Natural killer cell (primary cell): Measurements from ENCODE around the gene LRRC38. TPM values are rescaled to one million over a fixed set of nuclear protein-coding genes. Genes with fewer than 3 reads are reported as not detected.

Experiments
- ATAC-seq, 3 donors: fragments of 150-1000 bp in 2 of 3; fragments of 200-7000 bp in 1 of 3; cut with Tn5 transposase; 1 replicate in 1 of 3; 2 replicates in 2 of 3; pipeline ENCODE4 v1.10.0; 2021; ENCODE audit warnings: mild to moderate bottlenecking in 2 of 3, moderate library complexity in 2 of 3
- DNase-seq, 2 donors: peaks; one replicate each; pipeline versions ENCODE4 v3.0.0 to v3.0.0-alpha.2; 2013 to 2021; ENCODE audit warnings: mixed read lengths in 1 of 2
- H3K27ac ChIP-seq: one replicate; pipeline ENCODE4 v1.5.1; 2013; ENCODE audit warnings: mild to moderate bottlenecking, low read length
- H3K27me3 ChIP-seq: one replicate; pipeline ENCODE4 v1.6.1; 2013; ENCODE audit warnings: low read length; ENCODE audit not compliant: control insufficient read depth, insufficient read depth
- H3K36me3 ChIP-seq: one replicate; pipeline ENCODE4 v1.6.1; 2013; ENCODE audit warnings: low read length; ENCODE audit not compliant: control insufficient read depth, insufficient read depth
- H3K4me1 ChIP-seq: one replicate; pipeline ENCODE4 v1.6.1; 2013; ENCODE audit warnings: low read length; ENCODE audit not compliant: control insufficient read depth, insufficient read depth
- H3K4me3 ChIP-seq: one replicate; pipeline ENCODE4 v1.5.1; 2013; ENCODE audit warnings: low read length
- H3K9me3 ChIP-seq: one replicate; pipeline ENCODE4 v1.6.1; 2013; ENCODE audit warnings: low read length; ENCODE audit not compliant: control insufficient read depth, insufficient read depth
- H3K27ac Mint-ChIP-seq, 2 donors: one replicate each; pipeline ENCODE4 v1.8.0; 2022; ENCODE audit warnings: mild to moderate bottlenecking in 2 of 2, mixed read lengths in 2 of 2, moderate library complexity in 1 of 2
- H3K27me3 Mint-ChIP-seq, 2 donors: one replicate each; pipeline ENCODE4 v1.8.0; 2022; ENCODE audit warnings: low read depth in 2 of 2, mixed read lengths in 2 of 2
- H3K36me3 Mint-ChIP-seq: one replicate; pipeline ENCODE4 v1.8.0; 2022; ENCODE audit warnings: mixed read lengths
- H3K4me1 Mint-ChIP-seq, 2 donors: one replicate each; pipeline ENCODE4 v1.8.0; 2022; ENCODE audit warnings: mixed read lengths in 2 of 2
- H3K4me3 Mint-ChIP-seq: one replicate; pipeline ENCODE4 v1.8.0; 2022; ENCODE audit warnings: mild to moderate bottlenecking, moderate library complexity, mixed read lengths
- H3K9me3 Mint-ChIP-seq, 2 donors: one replicate each; pipeline ENCODE4 v1.8.0; 2022; ENCODE audit warnings: mixed read lengths in 2 of 2
- WGBS: methylation state at CpG from one replicate; pipeline ENCODE4 v1.1.7; 2013; ENCODE audit warnings: missing lambda C conversion rate; ENCODE audit not compliant: insufficient coverage; 5-methylcytosine and 5-hydroxymethylcytosine counted together
- intact Hi-C: fragments of 100-400 bp; cut with micrococcal nuclease; formaldehyde crosslinking; loops from one replicate; pipeline ENCODE4 v1.14.2; 2022
- total RNA-seq, 4 donors: library from RNA; stranded (reverse); fragments of 120-200 nt in 1 of 4; gene quantifications; one replicate each; pipeline versions ENCODE4 v1.2.3 to v1.2.4, GENCODE V29; 2013 to 2022
- TF ChIP-seq, protein P1 (sequence below): fragments of 200-600 bp; IDR thresholded peaks from one replicate; pipeline ENCODE4 v1.8.0; 2022; ENCODE audit warnings: antibody characterized with exemption

LRRC38 gene
- total RNA-seq, 3 donors from 2014 or later (not counting 1 experiment from before 2014, with no cell fraction given), result not detected

- H3K27me3 Mint-ChIP-seq, result no peaks in the 10 kb centered on the region
- DNase-seq (no peak), ATAC-seq (no peak)
- Histone ChIP-seq H3K27me3 (no peaks in the 10 kb centered on the region), H3K9me3 (no peaks in the 10 kb centered on the region), H3K4me3 (no peak overlapping the region), H3K27ac (no peak overlapping the region), H3K4me1 (no peaks in the 10 kb centered on the region), H3K36me3 (no peaks in the 10 kb centered on the region)
- H3K9me3 Mint-ChIP-seq, result no peaks in the 10 kb centered on the region
- no peak overlapping the region for H3K4me3 Mint-ChIP-seq
- 82% methylated on average over 1 of the region's 1 CpG for WGBS
- H3K27ac Mint-ChIP-seq, result no peak overlapping the region
- TF ChIP-seq, protein P1, sequence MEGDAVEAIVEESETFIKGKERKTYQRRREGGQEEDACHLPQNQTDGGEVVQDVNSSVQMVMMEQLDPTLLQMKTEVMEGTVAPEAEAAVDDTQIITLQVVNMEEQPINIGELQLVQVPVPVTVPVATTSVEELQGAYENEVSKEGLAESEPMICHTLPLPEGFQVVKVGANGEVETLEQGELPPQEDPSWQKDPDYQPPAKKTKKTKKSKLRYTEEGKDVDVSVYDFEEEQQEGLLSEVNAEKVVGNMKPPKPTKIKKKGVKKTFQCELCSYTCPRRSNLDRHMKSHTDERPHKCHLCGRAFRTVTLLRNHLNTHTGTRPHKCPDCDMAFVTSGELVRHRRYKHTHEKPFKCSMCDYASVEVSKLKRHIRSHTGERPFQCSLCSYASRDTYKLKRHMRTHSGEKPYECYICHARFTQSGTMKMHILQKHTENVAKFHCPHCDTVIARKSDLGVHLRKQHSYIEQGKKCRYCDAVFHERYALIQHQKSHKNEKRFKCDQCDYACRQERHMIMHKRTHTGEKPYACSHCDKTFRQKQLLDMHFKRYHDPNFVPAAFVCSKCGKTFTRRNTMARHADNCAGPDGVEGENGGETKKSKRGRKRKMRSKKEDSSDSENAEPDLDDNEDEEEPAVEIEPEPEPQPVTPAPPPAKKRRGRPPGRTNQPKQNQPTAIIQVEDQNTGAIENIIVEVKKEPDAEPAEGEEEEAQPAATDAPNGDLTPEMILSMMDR, result no peak
- intact Hi-C loops, result no loop called here
- H3K36me3 Mint-ChIP-seq, result no peaks in the 10 kb centered on the region
- H3K4me1 Mint-ChIP-seq, result no peaks in the 10 kb centered on the region
Measured at GRCh38 chr1:13465515-13465914, 48.3 kb downstream of the LRRC38 start.

DNA sequence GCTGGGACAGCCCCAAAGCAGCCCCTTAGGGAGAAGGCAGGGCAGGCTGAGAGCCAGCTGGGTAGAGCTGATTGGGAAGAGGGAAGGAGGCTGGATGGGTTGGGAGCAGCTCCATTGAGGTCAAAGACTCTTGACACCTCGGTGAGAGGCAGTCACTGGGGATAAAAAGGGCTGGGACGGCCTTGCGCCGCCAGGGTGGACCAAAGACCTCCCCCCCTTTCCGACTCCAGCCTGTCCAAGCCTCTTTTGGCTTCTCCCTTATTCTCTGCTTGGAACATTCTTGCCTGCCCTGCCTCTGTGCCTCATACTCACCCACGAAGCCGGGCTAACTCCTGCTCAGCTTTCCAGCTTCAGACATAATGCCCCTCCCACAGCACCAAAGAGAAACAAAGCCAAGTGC lies 51.1 kb downstream of the LRRC38 start:
- Histone ChIP-seq H3K27ac (no peak overlapping the region), H3K4me1 (no peaks in the 10 kb centered on the region), H3K36me3 (no peaks in the 10 kb centered on the region), H3K27me3 (no peaks in the 10 kb centered on the region), H3K4me3 (no peak overlapping the region), H3K9me3 (no peaks in the 10 kb centered on the region)
- no peaks in the 10 kb centered on the region for H3K4me1 Mint-ChIP-seq
- no peaks in the 10 kb centered on the region for H3K27me3 Mint-ChIP-seq
- no peak overlapping the region for H3K27ac Mint-ChIP-seq
- TF ChIP-seq, protein P1, result no peak
- no peaks in the 10 kb centered on the region for H3K36me3 Mint-ChIP-seq
- H3K9me3 Mint-ChIP-seq, result no peaks in the 10 kb centered on the region
- no peak overlapping the region for H3K4me3 Mint-ChIP-seq
- DNase-seq, result no peak
- 85% methylated on average over 7 of the region's 7 CpGs for WGBS
- no peak for ATAC-seq
- intact Hi-C loops, result no loop called here

DNA sequence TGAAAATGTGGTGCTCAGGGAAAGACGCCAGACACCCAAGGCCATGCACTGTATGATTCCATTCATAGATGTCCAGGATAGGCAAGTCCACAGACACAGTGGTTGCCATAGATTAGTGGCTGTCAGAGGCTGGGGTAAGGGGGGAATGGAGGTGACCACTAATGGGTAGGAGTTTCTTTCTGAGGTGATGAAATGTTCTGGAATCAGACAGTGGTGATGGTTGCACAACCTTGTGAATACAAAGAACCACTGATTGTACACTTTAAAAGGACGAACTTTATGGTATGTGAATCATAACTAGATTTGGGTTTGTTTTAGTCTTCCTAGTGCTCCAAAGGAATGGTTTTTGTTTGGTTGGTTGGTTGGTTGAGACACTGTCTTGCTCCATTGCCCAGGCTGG lies 51.8 kb downstream of the LRRC38 start:
- DNase-seq (no peak), ATAC-seq (no peak)
- H3K36me3 ChIP-seq, result no peaks in the 10 kb centered on the region
- no peaks in the 10 kb centered on the region for H3K27me3 ChIP-seq
- H3K9me3 Mint-ChIP-seq, result no peaks in the 10 kb centered on the region
- WGBS, result 90% methylated on average over 2 of the region's 2 CpGs
- H3K4me1 Mint-ChIP-seq, result no peaks in the 10 kb centered on the region
- H3K4me1 ChIP-seq, result no peaks in the 10 kb centered on the region
- intact Hi-C loops, result no loop called here
- H3K4me3 Mint-ChIP-seq, result no peak overlapping the region
- no peak overlapping the region for H3K27ac ChIP-seq
- H3K27ac Mint-ChIP-seq, result no peak overlapping the region
- no peaks in the 10 kb centered on the region for H3K36me3 Mint-ChIP-seq
- H3K4me3 ChIP-seq, result no peak overlapping the region
- no peaks in the 10 kb centered on the region for H3K9me3 ChIP-seq
- no peaks in the 10 kb centered on the region for H3K27me3 Mint-ChIP-seq
- TF ChIP-seq, protein P1, result no peak

DNA sequence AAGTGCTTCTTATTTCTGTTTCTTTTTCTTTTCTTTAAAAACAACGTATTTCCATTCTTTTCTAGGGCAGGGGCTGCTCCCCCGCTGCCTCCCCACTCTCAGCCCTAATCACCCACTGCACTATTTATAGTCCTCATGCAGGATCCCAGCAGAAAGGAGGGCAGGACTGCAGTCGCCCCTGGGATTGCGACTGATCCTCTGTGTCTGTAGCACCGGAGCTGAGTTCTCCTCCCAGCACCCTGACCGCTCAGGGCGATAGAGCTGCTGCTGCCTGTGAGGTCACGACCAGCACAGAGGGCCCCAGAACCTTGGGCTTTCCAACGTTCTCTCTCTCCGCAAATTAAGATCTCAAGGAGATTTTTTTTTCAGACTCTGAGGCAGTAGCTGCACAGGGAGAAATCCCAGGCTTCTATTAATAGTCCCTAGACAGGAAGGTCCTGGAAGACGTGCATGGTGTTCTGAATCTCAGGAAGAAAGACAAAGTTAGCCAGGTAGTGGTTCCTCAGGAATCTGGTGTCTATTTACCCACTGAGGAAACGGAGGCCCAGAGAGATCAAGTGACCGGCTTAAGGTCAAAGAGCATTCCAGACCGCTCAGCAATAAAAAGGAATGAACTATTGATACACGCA lies 56.8 kb downstream of the LRRC38 start:
- H3K36me3 ChIP-seq, result no peaks in the 10 kb centered on the region
- TF ChIP-seq, protein P1, result no peak
- intact Hi-C loops, result no loop called here
- Mint-ChIP-seq H3K4me1 (no peaks in the 10 kb centered on the region), H3K27ac (no peak overlapping the region), H3K27me3 (no peaks in the 10 kb centered on the region), H3K36me3 (no peaks in the 10 kb centered on the region), H3K4me3 (no peak overlapping the region), H3K9me3 (no peaks in the 10 kb centered on the region)
- ATAC-seq (no peak), DNase-seq (no peak)
- H3K27me3 ChIP-seq, result no peaks in the 10 kb centered on the region
- no peaks in the 10 kb centered on the region for H3K9me3 ChIP-seq
- 73% methylated on average over 15 of the region's 15 CpGs for WGBS
- H3K27ac ChIP-seq, result no peak overlapping the region
- H3K4me3 ChIP-seq, result no peak overlapping the region
- H3K4me1 ChIP-seq, result no peaks in the 10 kb centered on the region
